Testis (tissue), 2 donors: Measurements from ENCODE around the gene CLASRP.

Source experiments
- POLR2A ChIP-seq: fragments of 450-650 bp; IDR thresholded peaks from one replicate; pipeline ENCODE4 v1.6.1; 2017; ENCODE audit warnings: antibody characterized with exemption, mild to moderate bottlenecking, moderate library complexity
- TF ChIP-seq, protein P1 (sequence below), 3 experiments: fragments of 450-650 bp in 2 of 3; fragments of 200-600 bp in 1 of 3; sonication (generic) in 1 of 3; IDR thresholded peaks; one replicate each; pipeline ENCODE4 v1.5.1; 2016 to 2019; ENCODE audit warnings: antibody characterized with exemption in 3 of 3, mild to moderate bottlenecking in 2 of 3, moderate library complexity in 1 of 3

DNA sequence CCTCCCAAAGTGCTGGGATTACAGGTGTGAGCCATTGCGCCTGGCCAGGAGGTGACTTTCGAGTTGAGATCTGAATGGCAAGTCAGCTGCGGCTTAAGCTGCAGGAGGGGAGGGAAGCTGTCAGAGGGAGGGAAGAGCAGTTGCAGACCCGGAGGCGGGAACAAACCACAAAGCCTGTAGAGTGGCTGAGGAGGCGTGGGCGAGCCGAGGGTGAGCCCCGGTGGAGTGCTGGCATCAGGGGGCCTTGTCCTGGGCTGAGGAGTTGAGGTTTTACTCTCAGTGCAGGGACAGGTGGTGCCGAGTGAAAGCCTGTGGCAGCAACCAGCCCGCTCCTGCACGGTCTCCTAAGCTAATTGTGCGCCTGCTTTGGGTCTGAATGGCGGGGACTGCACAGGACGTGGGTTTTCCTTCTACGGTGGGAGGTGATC, 78.3 kb downstream of the CLASRP start:
- TF ChIP-seq POLR2A = no peak
- TF ChIP-seq, protein P1, sequence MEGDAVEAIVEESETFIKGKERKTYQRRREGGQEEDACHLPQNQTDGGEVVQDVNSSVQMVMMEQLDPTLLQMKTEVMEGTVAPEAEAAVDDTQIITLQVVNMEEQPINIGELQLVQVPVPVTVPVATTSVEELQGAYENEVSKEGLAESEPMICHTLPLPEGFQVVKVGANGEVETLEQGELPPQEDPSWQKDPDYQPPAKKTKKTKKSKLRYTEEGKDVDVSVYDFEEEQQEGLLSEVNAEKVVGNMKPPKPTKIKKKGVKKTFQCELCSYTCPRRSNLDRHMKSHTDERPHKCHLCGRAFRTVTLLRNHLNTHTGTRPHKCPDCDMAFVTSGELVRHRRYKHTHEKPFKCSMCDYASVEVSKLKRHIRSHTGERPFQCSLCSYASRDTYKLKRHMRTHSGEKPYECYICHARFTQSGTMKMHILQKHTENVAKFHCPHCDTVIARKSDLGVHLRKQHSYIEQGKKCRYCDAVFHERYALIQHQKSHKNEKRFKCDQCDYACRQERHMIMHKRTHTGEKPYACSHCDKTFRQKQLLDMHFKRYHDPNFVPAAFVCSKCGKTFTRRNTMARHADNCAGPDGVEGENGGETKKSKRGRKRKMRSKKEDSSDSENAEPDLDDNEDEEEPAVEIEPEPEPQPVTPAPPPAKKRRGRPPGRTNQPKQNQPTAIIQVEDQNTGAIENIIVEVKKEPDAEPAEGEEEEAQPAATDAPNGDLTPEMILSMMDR (IDR thresholded peaks at IDR 0.05) = no peak
